GM12878 (cell line): ENCODE results near the gene USH2A. TPM values are rescaled to one million over a fixed set of nuclear protein-coding genes. Genes with fewer than 3 reads are reported as not detected.

ENCODE experiments used
- ATAC-seq: fragments of 200-7000 bp; cut with Tn5 transposase; 3 replicates; pipeline ENCODE4 v1.9.1; 2020; ENCODE audit warnings: mild to moderate bottlenecking, moderate library complexity
- BruUV-seq: library from RNA; stranded (reverse); fragments of 400-500 nt; replicated peaks from 2 replicates; lab custom pipeline; 2021; lab: Mats Ljungman, UMichigan
- CTCF ChIA-PET: fragments of 300-600 bp; sonication (Branson Sonifier 250); formaldehyde crosslinking; extraction: SDS; loops from one replicate; lab custom pipeline; 2021; ENCODE audit warnings: inconsistent platforms; lab: Yijun Ruan, JAX
- POLR2A ChIA-PET: fragments of 350-600 bp; formaldehyde crosslinking; extraction: SDS; loops from one replicate; lab custom pipeline; 2021; ENCODE audit warnings: inconsistent platforms; lab: Charles Lee
- RAD21 ChIA-PET: fragments of 300-600 bp; sonication (Branson Sonifier 250); formaldehyde crosslinking; loops from one replicate; lab custom pipeline; 2023; ENCODE audit warnings: antibody characterized with exemption; ENCODE audit not compliant: unreplicated experiment; lab: Charles Lee
- SMC1A ChIA-PET: fragments of 300-600 bp; sonication (Branson Sonifier 250); formaldehyde crosslinking; loops from one replicate; lab custom pipeline; 2023; ENCODE audit not compliant: unreplicated experiment, uncharacterized antibody; lab: Charles Lee
- DNase-seq: peaks from one replicate; pipeline ENCODE4 v3.0.0-alpha.2; 2011; ENCODE audit warnings: low read depth, low spot score
- FAIRE-seq: peaks from 3 replicates; lab custom pipeline; 2011; peaks lifted over from hg19 to GRCh38; lab: Jason Lieb, UNC
- H2AFZ ChIP-seq: 2 replicates; pipeline ENCODE4 v1.6.0; 2011; ENCODE audit warnings: low read depth, low read length, control low read depth; ENCODE audit not compliant: control insufficient read depth
- H3K27ac ChIP-seq: 2 replicates; pipeline ENCODE4 v1.5.1; 2011; ENCODE audit warnings: control low read depth; ENCODE audit not compliant: control insufficient read depth, insufficient read depth
- H3K27me3 ChIP-seq, 2 experiments: replicated peaks in 1 of 2; 2 replicates each; pipeline versions ENCODE4 v1.6.0 to v1.6.1; 2011; ENCODE audit warnings: low read length in 1 of 2; ENCODE audit not compliant: control insufficient read depth in 2 of 2, insufficient read depth in 2 of 2
- H3K36me3 ChIP-seq, 2 experiments: 2 replicates each; pipeline ENCODE4 v1.5.1; 2011; ENCODE audit warnings: low read length in 1 of 2; ENCODE audit not compliant: control insufficient read depth in 2 of 2, insufficient read depth in 2 of 2
- H3K4me1 ChIP-seq: 2 replicates; pipeline ENCODE4 v1.6.1; 2011; ENCODE audit warnings: mild to moderate bottlenecking, low read length, moderate library complexity, mixed read lengths; ENCODE audit not compliant: control insufficient read depth, insufficient read depth
- H3K4me2 ChIP-seq: 2 replicates; pipeline ENCODE4 v1.6.0; 2011; ENCODE audit warnings: control low read depth; ENCODE audit not compliant: control insufficient read depth, insufficient read depth
- H3K4me3 ChIP-seq: fragments of 200-600 bp; sonication (generic); 2 replicates; pipeline ENCODE4 v1.5.1; 2016
- H3K79me2 ChIP-seq: 2 replicates; pipeline ENCODE4 v1.6.0; 2011; ENCODE audit warnings: low read length; ENCODE audit not compliant: control insufficient read depth, insufficient read depth
- H3K9ac ChIP-seq: 2 replicates; pipeline ENCODE4 v1.8.0; 2011; ENCODE audit warnings: low read length, control low read depth, mixed read lengths; ENCODE audit not compliant: control insufficient read depth, insufficient read depth
- H3K9me3 ChIP-seq: replicated peaks from 3 replicates; pipeline ENCODE4 v1.5.1; 2011; ENCODE audit warnings: mild to moderate bottlenecking, low read length; ENCODE audit not compliant: control insufficient read depth, insufficient read depth
- H4K20me1 ChIP-seq: 2 replicates; pipeline ENCODE4 v1.6.0; 2011; ENCODE audit not compliant: control insufficient read depth, insufficient read depth
- ATF3 ChIP-seq: IDR thresholded peaks from 2 replicates; pipeline ENCODE4 v1.6.1; 2011; ENCODE audit warnings: low read depth, mild to moderate bottlenecking, low read length, moderate library complexity, borderline replicate concordance; ENCODE audit errors: extremely low read depth
- GATAD2B ChIP-seq: fragments of 450-650 bp; conservative IDR thresholded peaks from 2 replicates; pipeline ENCODE4 v1.6.1; 2017; ENCODE audit warnings: low read depth, mild to moderate bottlenecking, moderate library complexity
- IRF5 ChIP-seq: fragments of 450-650 bp; IDR thresholded peaks from 2 replicates; pipeline ENCODE4 v1.6.1; 2017; ENCODE audit warnings: borderline replicate concordance
- NR2C2 ChIP-seq: IDR thresholded peaks from 2 replicates; pipeline ENCODE4 v1.6.1; 2011; ENCODE audit warnings: borderline replicate concordance, low read depth; ENCODE audit not compliant: control insufficient read depth, insufficient read length
- SMAD5 ChIP-seq: IDR thresholded peaks from 2 replicates; pipeline ENCODE4 v1.6.1; 2016; ENCODE audit warnings: antibody characterized with exemption, low read depth
- STAT3 ChIP-seq: IDR thresholded peaks from 2 replicates; pipeline ENCODE4 v1.6.1; 2011; ENCODE audit warnings: low read depth, low read length, improper control_type of control experiment
- TCF7 ChIP-seq: IDR thresholded peaks from 2 replicates; pipeline ENCODE4 v1.6.1; 2014; ENCODE audit warnings: antibody characterized with exemption, borderline replicate concordance
- ZZZ3 ChIP-seq: IDR thresholded peaks from 2 replicates; pipeline ENCODE4 v1.6.1; 2011; ENCODE audit warnings: low read depth; ENCODE audit not compliant: control insufficient read depth, insufficient read length
- WGBS: methylation state at CpG from one replicate; pipeline ENCODE4 v1.1.6; 2016; ENCODE audit warnings: low lambda C conversion rate; ENCODE audit not compliant: insufficient replicate concordance, insufficient coverage; ENCODE audit errors: missing lambda C conversion rate; 5-methylcytosine and 5-hydroxymethylcytosine counted together
- in situ Hi-C: fragments of 300-500 bp; cut with MboI; formaldehyde crosslinking; loops from 9 replicates; pipeline ENCODE4 v1.14.3; 2018; ENCODE audit warnings: mixed read lengths
- intact Hi-C: fragments of 100-400 bp; cut with micrococcal nuclease; formaldehyde crosslinking; loops from one replicate; pipeline ENCODE4 v1.14.2; 2022; ENCODE audit not compliant: unreplicated experiment
- polyA plus RNA-seq, 11 experiments: library from polyadenylated mRNA; depleted of rRNA in 4 of 11; unstranded in 6 of 11; stranded (reverse) in 5 of 11; fragments of >200 nt; fragmentation: Nextera tagmentation in 4 of 11; fragmentation: Illumina TruSeq in 1 of 11; extraction: Ambion mirVana in 4 of 11; extraction: Trizol in 1 of 11; gene quantifications; 1 replicate in 1 of 11; 2 replicates in 10 of 11; pipeline versions ENCODE4 v1.2.1 to v1.2.3, GENCODE V29; 2011 to 2016; ENCODE audit warnings: inconsistent platforms in 2 of 11, missing spikeins in 2 of 11, low read depth in 1 of 11
- total RNA-seq, 4 experiments: library from RNA; depleted of rRNA in 3 of 4; stranded (reverse); fragments of >200 nt in 3 of 4; fragmentation: Illumina TruSeq in 1 of 4; extraction: Trizol in 1 of 4; gene quantifications; 2 replicates each; pipeline versions ENCODE4 v1.2.1 to v1.2.3, GENCODE V29; 2013 to 2021
- TF ChIP-seq, protein P1 (sequence below): fragments of 450-650 bp; IDR thresholded peaks from 2 replicates; pipeline ENCODE4 v1.6.1; 2017; ENCODE audit warnings: low read depth, mild to moderate bottlenecking, moderate library complexity
- TF ChIP-seq, protein P2 (sequence below): fragments of 450-650 bp; formaldehyde crosslinking; IDR thresholded peaks from 2 replicates; pipeline ENCODE4 v1.4.0; 2022; ENCODE audit warnings: mild to moderate bottlenecking, moderate library complexity

The USH2A gene
- total and polyA plus RNA-seq, 10 of the 15 experiments (the other 5 are each of a cell fraction or from before 2014, with no cell fraction given), result under 0.01 to 0.20 (median 0.01) TPM; not detected in 2

GRCh38 chr1:216462066-216462775, 39.0 kb upstream of the USH2A start:
- no TSS peak for BruUV-seq
- no peaks in the 10 kb centered on the region for H3K27me3 ChIP-seq
- H3K4me1 ChIP-seq, result no peaks in the 10 kb centered on the region
- WGBS, result 11% methylated on average over 3 of the region's 3 CpGs
- H3K27ac ChIP-seq, result no peak overlapping the region
- H3K79me2 ChIP-seq, result no peaks in the 10 kb centered on the region
- ChIA-PET CTCF (no interaction called here), SMC1A (no interaction called here), RAD21 (no interaction called here), POLR2A (no interaction called here)
- no peak overlapping the region for H3K4me3 ChIP-seq
- FAIRE-seq (no peak), DNase-seq (no peak), ATAC-seq (no peak)
- no peak overlapping the region for H3K9ac ChIP-seq
- no peaks in the 10 kb centered on the region for H4K20me1 ChIP-seq
- no peak for TF ChIP-seq SMAD5
- no peak for TF ChIP-seq IRF5
- TF ChIP-seq, protein P1, sequence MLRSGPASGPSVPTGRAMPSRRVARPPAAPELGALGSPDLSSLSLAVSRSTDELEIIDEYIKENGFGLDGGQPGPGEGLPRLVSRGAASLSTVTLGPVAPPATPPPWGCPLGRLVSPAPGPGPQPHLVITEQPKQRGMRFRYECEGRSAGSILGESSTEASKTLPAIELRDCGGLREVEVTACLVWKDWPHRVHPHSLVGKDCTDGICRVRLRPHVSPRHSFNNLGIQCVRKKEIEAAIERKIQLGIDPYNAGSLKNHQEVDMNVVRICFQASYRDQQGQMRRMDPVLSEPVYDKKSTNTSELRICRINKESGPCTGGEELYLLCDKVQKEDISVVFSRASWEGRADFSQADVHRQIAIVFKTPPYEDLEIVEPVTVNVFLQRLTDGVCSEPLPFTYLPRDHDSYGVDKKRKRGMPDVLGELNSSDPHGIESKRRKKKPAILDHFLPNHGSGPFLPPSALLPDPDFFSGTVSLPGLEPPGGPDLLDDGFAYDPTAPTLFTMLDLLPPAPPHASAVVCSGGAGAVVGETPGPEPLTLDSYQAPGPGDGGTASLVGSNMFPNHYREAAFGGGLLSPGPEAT, result no peak
- TF ChIP-seq ATF3, result no peak
- no peak for TF ChIP-seq ZZZ3
- TF ChIP-seq GATAD2B, result no peak
- TF ChIP-seq, protein P2, sequence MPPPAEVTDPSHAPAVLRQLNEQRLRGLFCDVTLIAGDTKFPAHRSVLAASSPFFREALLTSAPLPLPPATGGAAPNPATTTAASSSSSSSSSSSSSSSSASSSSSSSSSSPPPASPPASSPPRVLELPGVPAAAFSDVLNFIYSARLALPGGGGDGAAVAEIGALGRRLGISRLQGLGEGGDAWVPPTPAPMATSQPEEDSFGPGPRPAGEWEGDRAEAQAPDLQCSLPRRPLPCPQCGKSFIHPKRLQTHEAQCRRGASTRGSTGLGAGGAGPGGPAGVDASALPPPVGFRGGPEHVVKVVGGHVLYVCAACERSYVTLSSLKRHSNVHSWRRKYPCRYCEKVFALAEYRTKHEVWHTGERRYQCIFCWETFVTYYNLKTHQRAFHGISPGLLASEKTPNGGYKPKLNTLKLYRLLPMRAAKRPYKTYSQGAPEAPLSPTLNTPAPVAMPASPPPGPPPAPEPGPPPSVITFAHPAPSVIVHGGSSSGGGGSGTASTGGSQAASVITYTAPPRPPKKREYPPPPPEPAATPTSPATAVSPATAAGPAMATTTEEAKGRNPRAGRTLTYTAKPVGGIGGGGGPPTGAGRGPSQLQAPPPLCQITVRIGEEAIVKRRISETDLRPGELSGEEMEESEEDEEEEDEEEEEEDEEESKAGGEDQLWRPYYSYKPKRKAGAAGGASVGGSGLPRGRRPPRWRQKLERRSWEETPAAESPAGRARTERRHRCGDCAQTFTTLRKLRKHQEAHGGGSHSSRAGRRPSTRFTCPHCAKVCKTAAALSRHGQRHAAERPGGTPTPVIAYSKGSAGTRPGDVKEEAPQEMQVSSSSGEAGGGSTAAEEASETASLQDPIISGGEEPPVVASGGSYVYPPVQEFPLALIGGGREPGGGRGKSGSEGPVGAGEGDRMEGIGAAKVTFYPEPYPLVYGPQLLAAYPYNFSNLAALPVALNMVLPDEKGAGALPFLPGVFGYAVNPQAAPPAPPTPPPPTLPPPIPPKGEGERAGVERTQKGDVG (CRISPR knock-in tag), result no peak
- no peak for TF ChIP-seq STAT3
- no peak for TF ChIP-seq NR2C2
- no peak for TF ChIP-seq TCF7
- no peaks in the 10 kb centered on the region for H3K9me3 ChIP-seq
- intact Hi-C loops, result no loop called here
- no peak overlapping the region for H2AFZ ChIP-seq
- H3K36me3 ChIP-seq, result no peaks in the 10 kb centered on the region
- no peak overlapping the region for H3K4me2 ChIP-seq
- in situ Hi-C loops, result no loop called here
